NCI-H82 treated with DMSO at 0.1 percent for 48 hours (cell line): ENCODE results near the gene PIEZO2.
"Not testable (repeated sequence)": the region's sequence is repeated elsewhere in the genome, so short reads cannot be mapped to it uniquely, and the experiment has no call there.

Experiments
- DNase-seq: peaks from one replicate; lab custom pipeline; 2025; ENCODE audit not compliant: unreplicated experiment; lab: John Stamatoyannopoulos, UW

PIEZO2 gene

DNA sequence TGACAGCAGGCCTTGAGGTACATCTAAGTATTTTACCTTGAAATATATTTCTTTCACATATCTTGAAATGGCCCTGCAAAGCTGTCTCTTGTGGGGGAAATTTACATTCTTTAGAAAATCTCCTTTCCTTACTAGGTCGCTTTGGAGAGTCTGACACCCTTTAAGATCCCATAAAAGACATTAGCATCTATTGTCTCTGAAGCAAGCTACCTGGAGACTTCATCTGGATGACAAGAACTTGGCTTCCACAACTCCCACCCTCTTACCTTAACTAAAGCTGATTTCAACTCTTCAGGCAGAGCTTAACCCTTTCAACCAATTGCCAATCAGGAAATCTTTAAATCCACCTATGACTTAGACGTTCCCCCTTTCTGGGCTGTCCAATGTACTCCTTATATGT, 219.3 kb downstream of the PIEZO2 start:
- no peak for DNase-seq

- DNase-seq: no peak
Measured at GRCh38 chr18:10928772-10929373, 220.5 kb downstream of the PIEZO2 start.

GRCh38 chr18:10928011-10928771, 221.2 kb downstream of the PIEZO2 start:
- DNase-seq: no peak

- no peak for DNase-seq
Measured at GRCh38 chr18:10927286-10927992, 221.9 kb downstream of the PIEZO2 start.

DNA sequence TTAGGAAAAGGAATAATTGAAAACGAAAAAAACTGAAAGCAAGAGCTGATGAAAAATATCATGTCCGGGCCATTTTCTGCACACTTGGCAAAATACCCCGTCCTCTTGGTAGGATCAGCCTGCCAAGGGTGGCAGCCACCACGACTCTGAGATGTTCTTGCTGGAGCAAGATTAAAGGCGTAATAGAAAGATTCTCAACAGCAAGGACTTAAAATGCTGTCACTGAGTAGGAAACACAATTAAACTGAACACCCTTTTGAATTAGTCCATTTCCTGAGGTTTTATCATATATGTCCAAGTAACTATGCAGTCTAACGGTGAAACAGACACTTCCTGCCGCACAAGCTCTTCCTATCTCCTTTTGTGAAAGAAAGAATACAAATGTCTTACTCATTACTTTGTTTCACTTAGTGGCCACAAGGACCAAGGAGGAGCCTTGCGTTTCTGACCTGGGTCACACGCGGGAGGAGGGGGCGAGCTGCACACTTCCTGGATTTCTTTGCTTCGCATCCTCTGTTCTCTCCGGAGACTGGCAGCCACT, 222.7 kb downstream of the PIEZO2 start:
- DNase-seq: no peak

DNA sequence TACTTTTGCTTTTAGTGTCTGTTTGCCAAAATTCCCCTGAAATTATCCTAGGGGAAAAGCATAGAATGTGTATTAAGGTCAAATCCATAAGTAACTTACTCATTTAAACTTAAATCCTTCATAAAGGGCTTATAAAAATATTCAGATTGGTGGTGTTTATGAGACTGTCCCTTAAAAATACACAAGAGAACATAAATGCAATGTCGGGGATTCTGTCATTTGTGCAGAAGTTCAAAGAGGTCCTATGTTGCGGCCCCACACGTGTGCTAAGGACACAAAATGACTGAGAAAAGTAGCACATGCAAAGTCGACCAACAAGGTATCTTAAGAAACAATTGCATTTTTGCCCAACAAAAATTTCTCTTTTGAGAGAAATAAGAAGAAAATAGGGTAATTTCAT, 225.1 kb downstream of the PIEZO2 start:
- no peak for DNase-seq

DNA sequence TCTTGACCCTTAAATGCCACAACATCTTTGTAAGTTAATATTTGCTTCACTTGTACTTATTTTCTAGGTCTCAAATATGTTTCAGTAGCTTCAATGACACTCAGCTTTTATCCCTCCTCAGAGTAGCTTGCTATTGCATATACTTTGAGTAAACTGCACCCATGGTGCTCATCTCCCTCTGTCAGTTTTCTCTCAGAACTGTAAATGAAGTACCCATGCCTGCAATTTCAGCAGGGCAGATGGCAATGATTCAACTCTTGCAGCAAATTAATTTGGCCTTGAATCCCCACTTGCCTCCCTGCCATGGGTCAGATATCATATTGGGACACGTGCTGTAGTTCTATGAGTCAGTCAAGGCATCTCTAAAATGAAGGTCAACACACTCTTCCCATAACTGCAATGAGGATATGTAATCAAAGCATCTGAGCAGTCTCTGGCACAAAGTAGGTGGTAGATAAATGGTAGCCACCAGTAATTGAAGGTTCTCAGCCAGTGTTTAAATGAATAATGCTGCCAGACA, 225.8 kb downstream of the PIEZO2 start:
- no peak for DNase-seq

- no peak for DNase-seq
Measured at GRCh38 chr18:10923141-10923540, 226.2 kb downstream of the PIEZO2 start.

- DNase-seq: not testable (repeated sequence)
Measured at GRCh38 chr18:10922712-10923111, 226.7 kb downstream of the PIEZO2 start.

GRCh38 chr18:10920309-10920708, 229.1 kb downstream of the PIEZO2 start:
- DNase-seq: not testable (repeated sequence)

GRCh38 chr18:10919851-10920250, 229.5 kb downstream of the PIEZO2 start:
- no peak for DNase-seq

DNA sequence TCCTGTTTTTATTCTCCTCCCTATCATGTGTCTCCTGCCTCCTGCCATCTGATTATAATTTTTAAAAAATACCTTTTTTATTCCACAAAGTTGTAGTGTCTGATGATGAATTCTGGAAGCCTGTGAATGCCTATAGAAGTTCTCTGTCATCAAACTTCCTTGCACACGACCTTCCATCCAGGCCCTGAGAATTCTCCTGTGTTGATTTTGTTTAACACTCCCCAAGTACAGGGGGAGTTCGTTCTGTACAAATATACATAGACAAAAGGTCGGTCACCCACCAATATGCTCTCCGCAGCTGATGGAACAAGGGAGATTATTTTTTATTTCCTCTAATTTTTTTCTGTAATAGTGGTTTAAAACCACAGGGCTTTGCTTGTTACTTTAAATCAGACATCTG, 232.5 kb downstream of the PIEZO2 start:
- no peak for DNase-seq

- DNase-seq: no peak
Measured at GRCh38 chr18:10916387-10916786, 233.0 kb downstream of the PIEZO2 start.

- DNase-seq: not testable (repeated sequence)
Measured at GRCh38 chr18:10915748-10916147, 233.6 kb downstream of the PIEZO2 start.

DNA sequence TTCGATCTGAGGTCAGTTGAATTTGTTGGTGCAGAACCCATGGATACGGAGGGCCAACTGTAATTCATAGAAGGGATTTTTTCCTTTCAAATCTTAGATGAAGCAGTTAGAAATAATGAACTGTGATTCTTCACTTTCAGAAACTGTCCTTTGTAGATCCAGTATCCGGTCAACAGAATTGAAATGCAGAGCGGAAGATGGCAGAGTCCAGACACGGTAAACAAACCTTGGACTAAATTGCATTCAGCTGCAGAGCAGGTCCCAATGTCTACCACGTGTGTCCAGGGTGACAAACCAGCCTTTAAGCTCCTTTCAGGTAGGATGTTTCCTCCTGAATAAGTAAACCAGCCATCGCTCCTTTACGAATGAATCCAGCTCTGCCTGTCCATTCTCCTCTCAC, 234.8 kb downstream of the PIEZO2 start:
- DNase-seq: not testable (repeated sequence)

DNA sequence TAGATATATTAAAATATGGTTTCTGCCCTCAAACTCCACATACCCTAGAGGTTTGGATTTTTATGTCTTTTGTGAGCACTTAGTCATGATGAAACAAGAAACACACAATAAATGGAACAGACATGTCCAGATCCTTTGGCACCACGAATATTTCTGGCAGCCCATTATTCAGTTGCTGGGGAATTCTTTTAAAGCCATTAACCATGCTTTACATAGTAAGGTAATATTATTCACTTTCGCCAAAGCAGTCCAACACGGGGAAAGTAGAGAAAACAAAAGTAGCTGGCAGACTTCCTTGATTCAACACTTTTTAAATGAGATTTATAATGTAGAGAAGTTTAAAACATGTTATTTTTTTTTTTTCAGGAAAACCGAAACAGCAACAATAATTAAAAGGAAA, 235.4 kb downstream of the PIEZO2 start:
- no peak for DNase-seq

- DNase-seq: no peak
Measured at GRCh38 chr18:10912790-10913545, 236.4 kb downstream of the PIEZO2 start.

DNA sequence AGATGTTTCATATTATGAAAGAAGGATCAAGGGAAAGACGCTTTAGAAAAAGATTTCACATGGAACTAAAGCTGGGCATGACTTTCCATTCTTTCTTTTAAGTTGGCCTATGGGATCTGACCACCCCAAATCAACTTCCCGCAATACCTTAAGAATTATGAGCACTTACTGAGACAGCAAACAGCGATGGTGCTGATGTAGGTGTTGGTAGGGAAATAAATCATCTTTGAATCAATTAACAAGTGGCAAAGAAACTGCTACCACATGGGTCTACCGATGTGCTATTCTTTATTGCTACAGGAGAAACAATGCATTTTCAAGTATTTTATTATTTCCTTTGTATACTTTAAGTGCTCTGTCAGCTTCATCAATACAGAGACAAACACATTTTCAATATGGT, 239.6 kb downstream of the PIEZO2 start:
- no peak for DNase-seq

DNA sequence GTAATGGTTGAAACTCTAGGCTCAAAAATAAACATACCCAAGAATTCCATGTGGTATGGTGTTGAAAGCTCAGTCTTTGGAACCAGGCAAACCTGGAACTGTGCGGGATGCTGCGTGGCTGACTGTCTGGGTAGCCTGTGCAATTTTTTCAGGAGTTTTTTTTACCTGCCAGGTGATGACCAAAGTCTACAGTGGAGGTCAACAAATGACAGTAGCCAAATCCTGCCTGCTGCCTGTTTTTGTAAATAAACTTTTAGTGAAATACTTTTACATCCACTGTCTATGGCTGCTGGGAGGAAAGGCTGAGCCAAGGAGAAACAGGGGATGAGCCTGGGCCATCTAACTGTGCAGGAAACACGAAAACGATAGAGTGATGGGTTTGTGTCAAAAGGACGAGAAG, 240.6 kb downstream of the PIEZO2 start:
- DNase-seq: no peak

DNA sequence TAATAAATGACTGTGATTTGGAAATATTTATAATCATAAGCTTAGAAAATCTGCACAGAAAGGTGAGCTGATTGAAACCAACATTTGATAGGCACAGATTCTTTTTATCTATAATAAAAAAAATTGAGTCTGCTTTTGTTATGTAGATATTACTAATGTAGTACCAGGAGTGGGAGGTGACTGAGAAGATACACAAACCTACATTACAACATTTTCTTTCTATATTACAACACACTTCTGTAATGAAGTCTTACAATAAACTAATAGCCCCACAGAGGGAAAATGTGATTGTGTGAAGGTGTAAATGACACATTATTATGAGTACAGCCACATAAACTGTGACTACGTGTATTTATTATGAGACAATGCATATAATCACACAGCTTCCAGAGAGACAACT, 241.6 kb downstream of the PIEZO2 start:
- DNase-seq: no peak

- DNase-seq: no peak
Measured at GRCh38 chr18:10901329-10901728, 248.0 kb downstream of the PIEZO2 start.
